T-helper 1 cell (primary cell): ENCODE results near the gene SOX8.

Experiments
- DNase-seq, 5 donors: peaks; one replicate each; pipeline ENCODE4 v3.0.0-alpha.2; 2012 to 2020

The SOX8 gene

GRCh38 chr16:1009358-1010150 is 28.0 kb downstream of the SOX8 start:
- DNase-seq = no peak

GRCh38 chr16:1010251-1010650 is 28.7 kb downstream of the SOX8 start:
- DNase-seq = no peak

- DNase-seq = no peak
Measured at GRCh38 chr16:1010815-1011214, 29.2 kb downstream of the SOX8 start.

GRCh38 chr16:1011316-1012082 is 29.9 kb downstream of the SOX8 start:
- no peak for DNase-seq

GRCh38 chr16:1012135-1012534 is 30.6 kb downstream of the SOX8 start:
- DNase-seq = no peak

- no peak for DNase-seq
Measured at GRCh38 chr16:1012722-1013592, 31.4 kb downstream of the SOX8 start.

- DNase-seq = no peak
Measured at GRCh38 chr16:1013593-1013900, 32.0 kb downstream of the SOX8 start.

- DNase-seq = no peak
Measured at GRCh38 chr16:1014221-1014620, 32.7 kb downstream of the SOX8 start.

- no peak for DNase-seq
Measured at GRCh38 chr16:1014771-1015495, 33.4 kb downstream of the SOX8 start.

GRCh38 chr16:1018447-1019198 is 37.1 kb downstream of the SOX8 start:
- no peak for DNase-seq

- no peak for DNase-seq
Measured at GRCh38 chr16:1019231-1020090, 37.9 kb downstream of the SOX8 start.

- no peak for DNase-seq
Measured at GRCh38 chr16:1020091-1020399, 38.5 kb downstream of the SOX8 start.

- DNase-seq = no peak
Measured at GRCh38 chr16:1020591-1020990, 39.0 kb downstream of the SOX8 start.

- DNase-seq = no peak
Measured at GRCh38 chr16:1021553-1022160, 40.1 kb downstream of the SOX8 start.

GRCh38 chr16:1022466-1022865 is 40.9 kb downstream of the SOX8 start:
- DNase-seq = no peak

- DNase-seq = no peak
Measured at GRCh38 chr16:1024138-1024537, 42.6 kb downstream of the SOX8 start.

- peak in 2 of 5 donors; percentile 22 to 46 for DNase-seq
Measured at GRCh38 chr16:1025183-1025809, 43.7 kb downstream of the SOX8 start.

GRCh38 chr16:1026057-1026783 is 44.6 kb downstream of the SOX8 start:
- DNase-seq = no peak

GRCh38 chr16:1026784-1027500 is 45.4 kb downstream of the SOX8 start:
- DNase-seq = no peak
